HG02884 (cell line): ENCODE data around the gene GAD1.
A peak's percentile ranks its signal among the peaks of the same experiment; 100 is the strongest.

Experiments
- ATAC-seq: cut with Tn5 transposase; IDR thresholded peaks from one replicate; pipeline ENCODE4 v1.9.1; 2021; ENCODE audit warnings: mild to moderate bottlenecking, moderate library complexity; ENCODE audit not compliant: unreplicated experiment

GAD1 gene

GRCh38 chr2:170816504-170817092 is at the start of gene GAD1:
Gene GAD1, plus strand, starts transcription at chr2:170816887. Its CDS starts 1,705 bp downstream, at chr2:170818592.
- ATAC-seq, result no peak

- peak; percentile 45 for ATAC-seq
Measured at GRCh38 chr2:170770008-170770605, 46.6 kb upstream of the GAD1 start, which contains the start of gene ERICH2. Gene ERICH2, plus strand, starts transcription at chr2:170770378. Its CDS starts 304 bp downstream, at chr2:170770682.

GRCh38 chr2:170770606-170771420 is 45.9 kb upstream of the GAD1 start:
- peak; percentile 80 for ATAC-seq

- ATAC-seq, result no peak
Measured at GRCh38 chr2:170771421-170771937, 45.2 kb upstream of the GAD1 start.

GRCh38 chr2:170772295-170772694 is 44.4 kb upstream of the GAD1 start:
- ATAC-seq, result no peak

GRCh38 chr2:170774074-170774473 is 42.6 kb upstream of the GAD1 start:
- ATAC-seq, result no peak

GRCh38 chr2:170778900-170779299 is 37.8 kb upstream of the GAD1 start:
- no peak for ATAC-seq

GRCh38 chr2:170779304-170779703 is 37.4 kb upstream of the GAD1 start:
- ATAC-seq, result no peak

GRCh38 chr2:170782673-170783072 is 34.0 kb upstream of the GAD1 start:
- no peak for ATAC-seq

GRCh38 chr2:170783549-170783948 is 33.1 kb upstream of the GAD1 start:
- ATAC-seq, result no peak

- ATAC-seq, result no peak
Measured at GRCh38 chr2:170798996-170799395, 17.7 kb upstream of the GAD1 start.

GRCh38 chr2:170806548-170806947 is 10.1 kb upstream of the GAD1 start:
- ATAC-seq, result no peak

GRCh38 chr2:170812710-170813600 is 3.7 kb upstream of the GAD1 start:
- ATAC-seq, result no peak

GRCh38 chr2:170813611-170814532 is 2.8 kb upstream of the GAD1 start:
- ATAC-seq, result no peak

- no peak for ATAC-seq
Measured at GRCh38 chr2:170814533-170815230, 2.0 kb upstream of the GAD1 start.

- ATAC-seq, result no peak
Measured at GRCh38 chr2:170815311-170815710, 1.4 kb upstream of the GAD1 start.

- ATAC-seq, result no peak
Measured at GRCh38 chr2:170815746-170816503, 762 bp upstream of the GAD1 start.
